Activated CD8-positive, alpha-beta memory T cell treated with anti-CD3 and anti-CD28 coated beads for 36 hours (primary cell): ENCODE results near the gene GPR158. TPM values are rescaled to one million over a fixed set of nuclear protein-coding genes. Genes with fewer than 3 reads are reported as not detected.

Experiments
- CTCF ChIA-PET: fragments of 350-600 bp; sonication (Branson Sonifier 250); formaldehyde crosslinking; loops from one replicate; lab custom pipeline; 2021; ENCODE audit warnings: antibody characterized with exemption; lab: Charles Lee
- POLR2A ChIA-PET: fragments of 350-600 bp; sonication (Branson Sonifier 250); formaldehyde crosslinking; loops from one replicate; lab custom pipeline; 2021; ENCODE audit warnings: antibody characterized with exemption; lab: Charles Lee
- total RNA-seq, 2 experiments: library from RNA; stranded (reverse); gene quantifications; one replicate each; pipeline ENCODE4 v1.2.3, GENCODE V29; 2021

The GPR158 gene
- total RNA-seq, 2 experiments from 2014 or later, result not detected

DNA sequence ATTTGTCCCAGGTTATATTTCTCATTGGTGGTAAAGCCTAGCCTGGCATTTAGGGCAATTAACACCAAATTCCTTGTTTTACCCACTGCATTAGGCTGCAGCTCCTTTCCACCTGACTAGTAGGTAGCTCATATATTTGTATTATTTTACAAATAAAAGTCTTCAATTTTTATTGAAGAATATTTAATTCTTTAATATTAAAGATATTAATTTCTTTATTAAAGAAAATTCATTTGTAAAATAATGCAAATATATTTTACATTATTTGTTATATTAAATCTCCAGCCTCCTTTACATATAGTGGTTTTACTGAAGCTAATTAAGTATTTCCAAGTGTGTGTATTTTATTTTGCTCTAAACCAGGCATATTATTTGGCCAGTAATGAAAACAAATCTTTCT lies 361.2 kb downstream of the GPR158 start:
- POLR2A ChIA-PET, result no interaction called here
- CTCF ChIA-PET, result no interaction called here

DNA sequence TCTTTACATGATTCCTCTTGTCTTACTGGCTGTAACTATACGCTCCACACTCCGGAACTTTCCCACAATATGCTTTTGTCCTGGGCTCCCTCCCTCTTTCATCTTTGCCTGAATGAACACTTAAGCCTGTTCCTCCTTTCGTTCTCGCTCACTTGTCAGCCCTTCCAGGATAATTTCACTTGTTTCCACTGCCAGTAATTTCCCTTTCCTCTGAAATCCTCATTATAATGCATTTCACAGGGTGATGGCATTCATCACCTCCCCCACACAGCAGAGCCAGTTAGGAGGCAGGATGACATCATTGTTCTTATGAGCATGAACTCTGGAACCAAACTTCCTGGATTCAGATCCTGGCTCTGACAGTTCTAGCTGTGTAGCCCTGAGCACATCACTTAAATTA lies 372.6 kb downstream of the GPR158 start:
- ChIA-PET CTCF (no interaction called here), POLR2A (no interaction called here)

DNA sequence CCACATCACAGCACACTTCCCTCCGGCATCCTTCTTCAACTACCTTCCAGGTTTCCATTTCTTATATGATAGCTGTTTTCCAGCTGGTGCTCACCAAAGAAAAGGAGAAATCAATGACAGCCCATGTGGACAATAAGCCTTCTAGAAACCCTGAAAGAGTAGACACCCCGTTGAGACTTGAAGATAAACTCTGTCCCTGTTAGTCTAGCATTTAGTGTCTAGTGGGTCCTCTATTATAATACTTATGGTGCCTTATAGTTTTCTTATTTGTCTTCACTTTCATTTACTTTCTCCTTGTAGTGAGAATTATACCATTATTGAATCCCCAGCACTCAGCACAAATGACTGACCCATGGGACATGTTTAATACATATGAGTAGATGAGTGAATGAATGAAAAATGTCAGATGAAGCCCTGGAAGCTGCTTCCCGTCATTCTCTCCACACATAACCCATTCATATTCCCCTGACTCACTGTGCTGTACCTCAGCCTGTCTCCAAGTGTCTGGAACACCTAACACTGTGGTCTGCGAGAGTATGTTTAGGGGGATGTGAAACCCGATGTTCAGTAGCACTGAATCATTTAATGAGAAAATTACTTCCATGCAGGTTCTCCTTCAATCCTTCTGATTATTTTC lies 377.6 kb downstream of the GPR158 start:
- ChIA-PET POLR2A (no interaction called here), CTCF (no interaction called here)

DNA sequence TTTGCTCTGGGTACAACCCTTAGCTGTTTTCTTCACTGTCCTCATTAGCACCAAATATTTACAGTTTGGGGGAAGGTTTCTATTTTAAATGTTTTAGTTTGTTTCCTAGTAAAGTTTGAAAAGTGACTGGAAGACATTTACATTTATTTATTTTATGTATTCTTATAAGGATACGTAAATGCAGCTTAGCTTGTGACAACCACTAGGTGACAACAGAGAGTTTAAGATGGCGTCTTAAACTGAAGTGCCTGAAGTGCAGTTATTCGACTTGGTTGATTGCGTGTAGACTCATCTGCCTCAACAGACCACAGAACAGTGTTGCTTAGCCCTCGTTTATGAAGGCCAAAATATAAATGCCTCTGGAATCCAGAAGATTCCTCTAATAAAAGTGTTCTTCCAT lies 381.1 kb downstream of the GPR158 start:
- POLR2A ChIA-PET, result no interaction called here
- CTCF ChIA-PET, result no interaction called here

DNA sequence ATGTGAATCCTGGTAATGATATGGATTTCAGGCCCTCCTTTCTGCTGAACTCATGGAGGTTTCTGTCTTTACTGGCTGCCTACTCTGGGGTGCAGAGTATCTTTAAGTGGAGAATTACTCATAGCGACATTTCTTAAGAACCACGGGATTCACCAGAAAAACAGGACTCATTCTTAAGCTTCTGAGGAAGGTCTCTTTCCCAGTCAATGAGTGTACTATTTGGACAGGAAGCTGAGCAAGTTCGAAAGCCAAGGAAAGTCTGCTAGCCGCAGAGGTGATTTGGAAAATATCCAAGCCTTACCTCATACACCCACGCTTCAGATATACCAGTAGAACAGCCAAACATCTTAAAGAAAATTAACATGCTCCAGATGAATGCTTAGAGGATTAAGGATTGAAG lies 381.7 kb downstream of the GPR158 start:
- CTCF ChIA-PET, result no interaction called here
- POLR2A ChIA-PET, result no interaction called here

DNA sequence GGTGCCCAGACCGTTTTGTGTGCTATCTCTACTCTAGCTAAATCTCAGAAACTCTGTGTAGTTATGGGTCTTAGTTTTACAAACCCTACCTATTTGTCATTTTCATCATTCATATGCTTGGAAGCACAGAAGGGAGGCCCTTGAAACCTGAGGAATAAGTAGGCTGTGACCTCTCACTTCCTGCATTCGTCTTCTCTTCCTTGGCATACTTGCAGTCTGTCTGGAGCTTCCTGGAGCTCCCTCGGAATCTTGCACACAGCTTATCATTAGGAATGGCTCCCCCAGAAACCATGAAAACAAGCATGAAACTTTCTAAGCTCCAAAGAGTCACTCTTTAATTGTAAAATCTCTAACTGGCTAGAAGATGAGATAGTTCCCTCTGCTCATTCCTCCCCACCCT lies 382.3 kb downstream of the GPR158 start:
- ChIA-PET POLR2A (no interaction called here), CTCF (no interaction called here)

DNA sequence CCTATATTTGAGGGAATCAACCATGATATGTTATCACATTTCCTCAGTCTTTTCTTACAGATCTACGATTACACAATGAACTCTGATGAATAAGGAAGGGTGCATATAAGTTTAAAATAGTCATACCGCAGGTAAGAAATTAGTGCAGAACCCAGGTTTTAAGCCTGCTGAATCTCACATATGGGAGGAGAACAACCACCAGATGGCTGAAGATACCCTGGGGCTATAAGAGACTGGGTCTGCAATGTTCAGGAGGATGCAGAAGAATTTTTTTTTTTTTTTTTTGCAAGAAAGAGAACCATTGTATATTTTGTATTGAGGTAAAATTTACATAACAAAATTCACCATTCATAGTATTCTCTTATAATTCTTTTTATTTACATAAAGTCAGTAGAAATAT lies 387.0 kb downstream of the GPR158 start:
- CTCF ChIA-PET, result no interaction called here
- POLR2A ChIA-PET, result no interaction called here

DNA sequence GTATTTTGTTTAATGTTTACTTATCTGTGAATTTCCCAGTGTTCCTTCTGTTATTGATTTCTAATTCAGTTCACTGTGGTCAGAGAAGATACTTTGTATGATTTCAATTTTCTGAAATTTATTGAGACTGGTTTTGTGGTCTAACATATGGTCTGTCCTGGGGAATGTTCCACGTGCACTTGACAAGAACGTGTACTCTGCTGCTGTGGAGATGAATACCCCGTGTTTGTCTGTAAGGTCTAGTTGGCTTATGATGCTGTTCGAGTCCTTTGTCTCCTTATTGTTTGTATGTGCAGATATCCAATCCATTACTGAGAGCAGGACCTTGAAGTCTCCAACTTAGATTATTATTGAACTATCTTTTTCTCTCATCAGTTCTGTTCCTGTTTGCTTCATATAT lies 387.7 kb downstream of the GPR158 start:
- ChIA-PET CTCF (no interaction called here), POLR2A (no interaction called here)

DNA sequence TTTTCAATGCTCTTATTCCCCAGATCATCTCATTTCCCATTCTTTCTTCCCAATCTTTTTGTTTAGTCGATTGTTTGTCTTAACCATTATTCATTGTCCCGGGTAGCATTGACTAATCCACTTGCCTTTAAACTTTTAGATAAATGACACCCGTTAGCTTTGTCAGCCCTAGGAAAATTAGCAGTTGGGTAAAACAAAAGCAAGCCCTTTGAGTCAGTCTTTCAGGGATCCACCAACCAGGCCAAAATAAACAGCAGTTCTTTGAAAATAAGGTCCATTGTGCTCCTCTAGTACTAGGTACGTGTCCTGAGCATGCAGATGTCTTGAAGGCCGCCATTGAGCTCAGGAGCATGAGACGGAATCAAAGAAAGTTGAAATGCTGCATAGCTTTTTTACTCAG lies 389.6 kb downstream of the GPR158 start:
- CTCF ChIA-PET, result no interaction called here

DNA sequence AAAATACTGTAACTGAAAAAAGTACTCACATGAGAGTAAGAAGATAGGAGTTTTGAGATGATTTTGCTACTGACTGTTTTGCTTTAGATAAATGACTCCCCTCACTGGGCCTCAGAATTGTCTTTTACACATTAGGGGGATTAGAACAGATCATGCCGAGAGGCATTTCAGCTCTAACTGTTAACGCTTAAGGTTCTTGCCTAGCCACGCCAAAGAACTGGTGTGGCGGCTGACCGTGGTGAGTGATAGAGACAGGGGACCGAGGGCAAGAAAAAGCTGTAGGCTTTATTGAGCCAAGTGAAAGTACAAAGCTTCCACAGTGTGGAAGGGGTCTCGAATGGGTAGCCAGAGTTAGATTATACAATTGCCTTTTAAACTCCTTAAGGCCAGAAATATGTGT lies 390.8 kb downstream of the GPR158 start:
- ChIA-PET CTCF (no interaction called here), POLR2A (no interaction called here)

More for the DNA sequence above, 389.6 kb downstream of the GPR158 start:
- POLR2A ChIA-PET, result interaction anchor here (0.6 kb wide), 1 partner anchor 1515 kb away, joined by 7 read pairs; no protein-coding TSS in a partner anchor

DNA sequence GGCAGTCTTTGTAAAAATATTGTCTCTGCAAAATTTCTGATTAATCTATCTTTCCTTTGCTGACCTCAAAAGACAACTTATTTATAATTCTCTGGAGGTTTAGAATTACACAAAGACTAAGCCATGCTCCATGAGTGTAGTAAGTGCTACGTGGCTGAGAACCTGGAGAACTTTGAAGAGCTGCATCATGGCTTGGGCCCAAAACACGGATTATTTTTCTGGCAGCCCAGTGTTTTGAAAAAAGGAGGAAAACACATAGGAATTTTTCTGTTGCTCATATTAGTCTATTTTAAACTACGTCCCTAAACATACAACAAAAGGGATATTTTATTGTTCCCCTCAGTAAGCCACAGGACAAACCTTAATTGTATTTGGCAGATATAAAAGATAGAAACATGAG lies 398.5 kb downstream of the GPR158 start:
- POLR2A ChIA-PET, result no interaction called here

DNA sequence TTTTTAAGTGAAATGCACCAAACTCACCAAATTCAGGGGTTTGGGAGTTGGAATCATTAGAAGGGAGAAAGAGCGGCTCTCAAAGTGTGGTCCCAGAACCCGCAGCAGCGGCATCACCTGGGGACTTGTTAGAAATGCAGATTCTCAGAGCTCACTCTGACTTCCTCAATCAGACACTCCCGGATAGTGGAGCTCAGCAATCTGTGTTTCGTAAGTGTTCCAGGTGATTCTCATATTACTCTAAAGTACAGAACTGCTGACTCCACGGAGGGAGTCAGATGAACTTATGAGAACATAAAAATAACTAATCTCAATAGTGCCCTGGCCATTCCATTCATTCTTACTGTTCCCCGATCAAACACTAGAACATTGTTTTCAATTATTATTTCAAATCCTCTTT lies 400.5 kb downstream of the GPR158 start:
- ChIA-PET CTCF (no interaction called here), POLR2A (no interaction called here)

More for the DNA sequence above, 398.5 kb downstream of the GPR158 start:
- CTCF ChIA-PET, result no interaction called here

DNA sequence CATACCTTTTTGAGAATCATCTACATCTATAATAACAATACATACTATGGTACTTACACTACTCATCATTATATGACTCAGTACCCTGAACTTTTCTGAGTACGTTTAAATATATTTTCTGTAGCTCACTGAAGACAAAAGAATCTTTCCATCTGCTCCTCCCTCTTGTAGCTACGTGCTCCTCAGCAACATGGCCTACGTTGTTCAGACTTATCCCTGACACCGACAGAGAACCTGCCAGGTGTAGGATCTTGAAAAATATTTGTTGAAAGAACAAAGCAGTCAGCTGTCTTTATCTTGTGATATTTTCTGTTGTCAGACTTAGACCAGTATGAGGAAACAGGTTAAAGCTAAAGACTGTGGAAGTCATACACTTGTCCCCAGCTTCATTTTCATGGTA lies 403.3 kb downstream of the GPR158 start:
- POLR2A ChIA-PET, result no interaction called here

DNA sequence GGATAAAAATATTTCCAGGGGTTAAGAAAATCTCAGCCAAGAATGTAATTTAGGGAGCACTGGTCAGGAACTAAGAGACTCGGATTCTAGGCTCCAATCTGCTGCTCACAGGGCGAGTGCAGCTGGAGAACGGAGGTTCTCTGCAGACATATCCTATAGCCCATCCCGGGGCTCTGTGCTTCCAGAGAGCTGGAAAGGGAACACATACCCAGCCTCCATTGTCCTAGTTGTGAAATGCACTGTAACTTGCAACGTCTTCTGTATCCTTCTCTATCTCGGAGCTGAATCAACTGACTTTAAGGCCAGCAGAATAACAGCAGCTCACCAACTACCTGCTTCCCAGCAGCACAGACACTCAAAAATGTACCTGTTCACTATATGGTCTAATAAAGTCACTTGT lies 408.2 kb downstream of the GPR158 start:
- CTCF ChIA-PET, result no interaction called here
- POLR2A ChIA-PET, result no interaction called here

More for the DNA sequence above, 403.3 kb downstream of the GPR158 start:
- CTCF ChIA-PET, result no interaction called here

DNA sequence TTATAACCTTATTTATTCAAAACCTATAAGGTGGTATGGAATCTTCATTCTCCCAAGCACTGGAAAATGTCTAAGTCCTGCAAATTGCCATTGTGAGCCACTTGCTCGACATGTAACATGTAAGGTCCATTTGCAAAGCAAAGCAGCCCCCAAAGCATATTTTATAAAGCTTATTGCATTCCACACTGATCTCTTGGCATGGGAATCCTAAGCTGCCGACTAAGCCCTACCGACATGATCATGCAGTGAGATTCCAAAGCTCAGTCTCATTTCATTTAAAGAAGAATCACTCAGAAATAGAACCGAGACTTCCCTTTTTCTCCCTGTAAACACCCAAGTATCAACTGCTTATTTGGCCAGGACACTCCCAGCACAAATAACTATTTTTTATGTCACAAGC lies 425.9 kb downstream of the GPR158 start:
- POLR2A ChIA-PET, result no interaction called here
- CTCF ChIA-PET, result no interaction called here

DNA sequence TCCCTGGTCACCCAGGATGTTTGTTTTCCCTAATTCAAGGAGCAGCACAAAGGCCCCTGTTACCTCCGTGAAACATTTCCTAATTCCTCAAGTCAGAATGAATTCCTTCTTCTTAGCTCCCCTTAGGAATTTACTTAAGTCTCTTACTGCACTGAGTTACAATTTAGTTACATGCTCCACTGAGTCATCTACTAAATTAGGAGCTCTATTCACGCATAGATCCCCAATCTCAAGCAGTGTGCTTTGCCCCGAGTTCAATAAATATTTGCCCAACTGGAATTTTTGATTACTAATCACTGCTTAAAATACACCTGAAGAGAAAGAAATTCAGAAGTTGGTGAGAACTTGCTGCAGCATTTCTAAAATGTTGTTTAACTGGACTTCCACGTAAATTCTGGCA lies 429.8 kb downstream of the GPR158 start:
- POLR2A ChIA-PET, result no interaction called here
- CTCF ChIA-PET, result no interaction called here

DNA sequence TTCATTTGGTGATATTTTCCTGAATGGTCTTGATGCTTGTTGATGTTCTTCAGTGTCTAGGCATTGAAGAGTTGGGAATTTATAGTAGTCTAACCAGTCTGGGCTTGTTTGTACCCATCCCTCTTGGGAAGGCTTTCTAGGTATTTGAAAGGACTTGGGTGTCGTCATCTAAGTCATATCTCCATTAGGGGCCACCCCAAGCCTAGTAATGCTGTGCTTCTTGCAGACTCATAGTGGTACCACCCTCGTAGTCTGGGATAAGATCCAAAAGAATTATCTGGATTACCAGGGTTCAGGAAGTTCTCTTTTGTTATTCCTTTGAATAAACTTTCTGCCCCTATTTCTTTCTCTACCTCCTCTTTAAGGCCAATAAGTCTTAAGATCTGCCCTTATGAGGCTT lies 439.9 kb downstream of the GPR158 start:
- ChIA-PET CTCF (no interaction called here), POLR2A (no interaction called here)

DNA sequence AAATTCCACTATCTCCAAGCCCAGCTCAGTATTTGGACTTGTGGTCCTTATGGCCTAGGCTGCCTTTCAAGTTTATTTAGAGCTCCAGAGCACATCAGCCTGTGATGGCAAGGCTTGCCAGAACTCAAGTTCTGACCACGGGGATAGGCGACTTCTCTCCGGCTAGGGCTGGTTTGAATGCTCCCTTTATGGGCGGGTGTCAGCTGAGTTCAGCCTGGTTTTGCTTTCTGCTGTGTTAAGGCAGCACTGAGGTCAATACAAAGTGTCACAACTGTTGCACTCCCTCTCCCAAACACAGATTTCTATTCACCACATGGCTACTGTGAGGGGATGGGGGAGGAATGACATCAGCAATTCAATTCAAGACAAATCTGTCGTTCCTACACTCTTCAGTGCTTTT lies 441.1 kb downstream of the GPR158 start:
- ChIA-PET CTCF (no interaction called here), POLR2A (no interaction called here)

DNA sequence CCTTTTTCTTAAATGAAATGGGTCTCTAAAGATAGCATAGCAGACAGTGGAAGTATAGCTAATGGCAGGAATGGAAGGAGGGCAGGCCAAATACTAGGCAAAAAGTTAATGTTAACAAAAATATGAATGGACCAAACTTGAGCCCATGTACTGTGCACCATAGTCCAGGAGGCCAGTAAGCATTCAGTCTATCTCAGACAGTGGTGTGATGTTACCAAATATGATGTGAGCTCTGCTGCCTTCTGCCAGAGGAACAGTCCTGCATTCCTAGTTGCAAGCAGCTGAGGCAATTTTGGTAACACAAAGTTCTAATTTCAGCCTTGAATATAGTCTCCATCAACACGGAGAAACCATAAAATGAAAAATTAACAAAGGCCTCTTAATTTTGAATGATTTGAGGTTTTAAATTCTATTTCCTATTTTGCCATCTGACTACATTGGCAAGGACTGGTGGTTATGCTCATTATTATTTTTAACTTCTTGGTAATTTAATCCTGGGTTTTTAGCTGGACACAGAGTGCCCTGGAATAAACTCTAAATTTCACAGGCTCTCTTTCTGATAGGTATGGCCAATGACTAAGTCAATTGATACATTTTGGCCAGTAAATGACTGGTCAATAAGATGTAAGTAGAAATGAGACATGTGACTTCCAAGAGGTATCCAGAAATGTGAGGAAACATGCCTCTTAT lies 442.2 kb downstream of the GPR158 start:
- ChIA-PET POLR2A (no interaction called here), CTCF (no interaction called here)

DNA sequence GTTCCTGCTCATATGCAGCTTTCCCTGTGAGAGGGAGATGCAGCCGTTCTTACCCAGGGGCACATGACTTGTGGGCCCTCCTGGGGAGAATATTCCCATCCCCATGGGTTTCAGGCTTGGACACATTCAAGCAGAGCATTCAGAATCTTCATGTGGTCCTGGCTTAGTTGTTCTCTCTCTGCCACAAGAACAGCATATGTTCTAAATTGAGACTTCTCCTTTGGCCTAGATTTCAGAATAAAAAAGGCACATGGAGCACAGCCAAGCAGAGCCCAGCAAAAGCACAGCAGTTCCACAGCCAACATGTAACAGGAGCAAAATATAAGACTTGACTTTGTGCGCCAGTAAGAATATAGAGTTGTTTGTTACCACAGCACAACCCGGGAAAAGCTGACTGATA lies 452.8 kb downstream of the GPR158 start:
- ChIA-PET POLR2A (no interaction called here), CTCF (no interaction called here)

DNA sequence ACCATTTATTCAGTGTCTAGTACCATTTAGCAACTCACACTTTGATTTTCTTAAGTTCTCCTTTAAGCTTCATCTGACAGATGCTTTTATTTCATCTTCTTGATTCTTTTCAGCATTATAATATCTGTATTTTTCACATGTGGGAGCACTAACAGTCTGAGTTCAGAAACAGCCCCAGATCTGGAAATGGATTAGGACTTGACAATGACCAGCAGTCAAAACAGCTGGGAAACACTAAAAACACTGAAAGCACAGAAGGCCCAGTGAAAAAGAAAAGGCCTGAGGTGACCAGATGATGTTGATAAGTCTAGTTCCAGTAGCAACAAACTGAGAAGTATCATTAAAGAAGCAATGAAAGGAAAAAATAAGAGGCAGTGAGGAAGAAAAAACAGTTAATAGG lies 454.5 kb downstream of the GPR158 start:
- POLR2A ChIA-PET, result no interaction called here
- CTCF ChIA-PET, result no interaction called here

DNA sequence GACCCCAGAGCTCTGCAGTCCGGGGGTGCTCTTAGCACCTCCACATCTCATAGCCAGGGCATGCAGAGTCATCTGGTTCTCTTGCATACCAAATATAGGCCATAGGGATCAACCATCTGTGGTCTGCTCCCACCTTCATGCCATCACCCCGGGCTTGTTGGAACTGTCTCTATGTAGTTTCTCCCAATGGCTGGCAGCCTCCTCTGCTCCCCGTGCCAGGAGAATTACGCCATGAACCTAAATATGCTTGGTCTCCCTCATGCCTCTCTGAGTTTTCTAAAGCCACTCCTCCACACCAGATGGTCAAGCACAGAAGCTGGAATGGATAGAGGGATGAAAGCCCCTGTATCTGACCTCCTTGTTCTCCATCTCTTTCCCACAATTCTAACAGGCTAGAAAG lies 456.7 kb downstream of the GPR158 start:
- ChIA-PET CTCF (no interaction called here), POLR2A (no interaction called here)
